K562 (cell line): ENCODE data around the gene CNTN4. TPM values are rescaled to one million over a fixed set of nuclear protein-coding genes. Genes with fewer than 3 reads are reported as not detected.

Experiments
- ATAC-seq: fragments of 200-7000 bp; cut with Tn5 transposase; 3 replicates; pipeline ENCODE4 v1.9.1; 2020; ENCODE audit warnings: moderate library complexity
- BruUV-seq: library from RNA; stranded (reverse); fragments of 400-500 nt; replicated peaks from 2 replicates; lab custom pipeline; 2021; lab: Mats Ljungman, UMichigan
- CTCF ChIA-PET: fragments of 300-600 bp; formaldehyde crosslinking; extraction: SDS; loops from one replicate; lab custom pipeline; 2021; ENCODE audit warnings: low intra/inter-chr PET ratio; lab: Yijun Ruan, JAX
- POLR2A ChIA-PET: fragments of 300-600, 350-650 bp; sonication (Branson Sonifier 250); formaldehyde crosslinking; extraction: SDS; loops from one replicate; lab custom pipeline; 2021; ENCODE audit warnings: antibody characterized with exemption, inconsistent platforms; lab: Yijun Ruan, JAX
- DNase-seq, 4 experiments: peaks; one replicate each; pipeline versions ENCODE4 v3.0.0 to v3.0.0-alpha.2; 2011 to 2018; ENCODE audit warnings: low spot score in 3 of 4, mixed read lengths in 3 of 4; ENCODE audit errors: extremely low read depth in 1 of 4
- FAIRE-seq: peaks from 2 replicates; lab custom pipeline; 2011; peaks lifted over from hg19 to GRCh38; lab: Jason Lieb, UNC
- H2AFZ ChIP-seq: 2 replicates; pipeline ENCODE4 v1.6.0; 2011; ENCODE audit warnings: low read depth, low read length, control low read depth, inconsistent platforms
- H3K27ac ChIP-seq: fragments of 200-600 bp; 3 replicates; pipeline ENCODE4 v1.8.0; 2011; ENCODE audit warnings: low read depth, mild to moderate bottlenecking, control low read depth, inconsistent platforms, low read length, moderate library complexity, mixed read lengths; ENCODE audit errors: extremely low read depth
- H3K27me3 ChIP-seq, 2 experiments: fragments of 300-600 bp in 1 of 2; 2 replicates in 1 of 2; 3 replicates in 1 of 2; pipeline versions ENCODE4 v1.6.0 to v1.8.0; 2011; ENCODE audit warnings: inconsistent platforms in 2 of 2, low read length in 2 of 2, mild to moderate bottlenecking in 1 of 2, mixed read lengths in 1 of 2, moderate library complexity in 1 of 2; ENCODE audit not compliant: control insufficient read depth in 2 of 2, insufficient read depth in 2 of 2
- H3K36me3 ChIP-seq: fragments of 300-600 bp; 3 replicates; pipeline ENCODE4 v1.8.0; 2011; ENCODE audit warnings: mild to moderate bottlenecking, low read length, inconsistent platforms; ENCODE audit not compliant: control insufficient read depth, insufficient read depth
- H3K4me1 ChIP-seq, 2 experiments: fragments of 200-600 bp in 1 of 2; replicated peaks in 1 of 2; 2 replicates in 1 of 2; 3 replicates in 1 of 2; pipeline versions ENCODE4 v1.5.1 to v1.8.0; 2011; ENCODE audit warnings: inconsistent platforms in 2 of 2, low read length in 2 of 2, mild to moderate bottlenecking in 1 of 2, mixed read lengths in 1 of 2, moderate library complexity in 1 of 2; ENCODE audit not compliant: control insufficient read depth in 2 of 2, insufficient read depth in 2 of 2
- H3K4me2 ChIP-seq: 2 replicates; pipeline ENCODE4 v1.6.1; 2011; ENCODE audit warnings: low read length, control low read depth, inconsistent platforms, mixed read lengths; ENCODE audit not compliant: insufficient read depth
- H3K4me3 ChIP-seq: fragments of 200-600 bp; sonication (generic), shearing (Covaris generic); 2 replicates; pipeline ENCODE4 v1.5.1; 2016; ENCODE audit warnings: control low read depth, inconsistent platforms
- H3K79me2 ChIP-seq: fragments of 200-600 bp; 3 replicates; pipeline ENCODE4 v1.8.0; 2011; ENCODE audit warnings: low read length, inconsistent platforms; ENCODE audit not compliant: control insufficient read depth, insufficient read depth
- H3K9ac ChIP-seq, 2 experiments: 2 replicates each; pipeline versions ENCODE4 v1.6.0 to v1.6.1; 2011; ENCODE audit warnings: low read depth in 2 of 2, low read length in 2 of 2, control low read depth in 1 of 2, inconsistent platforms in 1 of 2, mild to moderate bottlenecking in 1 of 2, mixed read lengths in 1 of 2; ENCODE audit not compliant: insufficient read depth in 1 of 2
- H3K9me1 ChIP-seq: one replicate; pipeline ENCODE4 v1.6.0; 2011; ENCODE audit warnings: inconsistent platforms, mild to moderate bottlenecking, low read length, moderate library complexity; ENCODE audit not compliant: control insufficient read depth, insufficient read depth
- H3K9me3 ChIP-seq: replicated peaks from 2 replicates; pipeline ENCODE4 v1.5.1; 2011; ENCODE audit warnings: low read depth, low read length, inconsistent platforms; ENCODE audit not compliant: control insufficient read depth, insufficient read depth
- H4K20me1 ChIP-seq: replicated peaks from 2 replicates; pipeline ENCODE4 v1.6.1; 2011; ENCODE audit warnings: low read length, inconsistent platforms, mixed read lengths; ENCODE audit not compliant: control insufficient read depth, insufficient read depth
- ARNT ChIP-seq, 2 experiments: fragments of 450-650 bp; IDR thresholded peaks; 2 replicates each; pipeline ENCODE4 v1.6.1; 2016; ENCODE audit warnings: mild to moderate bottlenecking in 1 of 2
- CBX5 ChIP-seq: IDR thresholded peaks from 2 replicates; pipeline ENCODE4 v1.6.1; 2014; ENCODE audit warnings: low read depth, borderline replicate concordance
- CHD4 ChIP-seq: fragments of 200-600 bp; sonication (generic); IDR thresholded peaks from 3 replicates; pipeline ENCODE4 v1.6.1; 2012; ENCODE audit warnings: low read depth, mild to moderate bottlenecking, mixed read lengths, low read length, inconsistent platforms; ENCODE audit not compliant: insufficient read depth, insufficient replicate concordance, poor library complexity, severe bottlenecking
- MXI1 ChIP-seq: IDR thresholded peaks from 2 replicates; pipeline ENCODE4 v1.6.1; 2011; ENCODE audit warnings: low read depth, mild to moderate bottlenecking, improper control_type of control experiment, low read length
- SAFB2 ChIP-seq: fragments of 200-400 bp; formaldehyde crosslinking; IDR thresholded peaks from 2 replicates; pipeline ENCODE4 v1.6.1; 2018; ENCODE audit warnings: borderline replicate concordance, low read length, low read depth, moderate library complexity; ENCODE audit not compliant: severe bottlenecking
- TCF3 ChIP-seq: sonication (generic); formaldehyde crosslinking; IDR thresholded peaks from 2 replicates; pipeline ENCODE4 v1.4.0; 2020; ENCODE audit warnings: mild to moderate bottlenecking, missing genetic modification reagents
- ZNF445 ChIP-seq: fragments of 250-450 bp; sonication (Bioruptor Pico); IDR thresholded peaks from 2 replicates; pipeline ENCODE4 v1.4.0; 2020; ENCODE audit warnings: low read depth, mild to moderate bottlenecking, moderate library complexity
- WGBS: fragments of 100-300 bp; shearing (Covaris generic); methylation state at CpG from one replicate; pipeline ENCODE4 v1.1.6; 2016; ENCODE audit warnings: low coverage, mixed read lengths; ENCODE audit not compliant: insufficient coverage; ENCODE audit errors: missing lambda C conversion rate; 5-methylcytosine and 5-hydroxymethylcytosine counted together
- in situ Hi-C: fragments of 300-500 bp; cut with MboI; formaldehyde crosslinking; loops from 4 replicates; pipeline ENCODE4 v1.15.0; 2018; ENCODE audit warnings: inconsistent platforms, mixed read lengths
- intact Hi-C: fragments of 100-400 bp; cut with micrococcal nuclease; formaldehyde crosslinking; loops from 2 replicates; pipeline ENCODE4 v1.14.2; 2022
- polyA plus RNA-seq, 8 experiments: library from polyadenylated mRNA; depleted of rRNA in 4 of 8; stranded (reverse) in 5 of 8; unstranded in 3 of 8; fragments of >200 nt; fragmentation: Nextera tagmentation in 2 of 8; fragmentation: Illumina TruSeq in 1 of 8; extraction: Ambion mirVana in 2 of 8; extraction: Trizol in 1 of 8; gene quantifications; 2 replicates each; pipeline versions ENCODE4 v1.2.1 to v1.2.3, GENCODE V29; 2011 to 2014; ENCODE audit warnings: inconsistent platforms in 1 of 8, missing spikeins in 1 of 8
- total RNA-seq, 7 experiments: library from RNA; depleted of rRNA in 6 of 7; stranded (reverse); fragments of >200 nt in 6 of 7; fragmentation: Illumina TruSeq in 2 of 7; extraction: Trizol in 2 of 7; gene quantifications; 2 replicates each; pipeline versions ENCODE4 v1.2.1 to v1.2.3, GENCODE V29; 2011 to 2021; ENCODE audit warnings: low replicate concordance in 1 of 7
- TF ChIP-seq, protein P1 (sequence below): IDR thresholded peaks from 3 replicates; pipeline ENCODE4 v1.6.1; 2011; ENCODE audit warnings: borderline replicate concordance, mild to moderate bottlenecking; ENCODE audit not compliant: insufficient read length, insufficient read depth
- TF ChIP-seq, protein P2 (sequence below): fragments of 450-650 bp; IDR thresholded peaks from one replicate; pipeline ENCODE4 v1.6.1; 2018; ENCODE audit warnings: mild to moderate bottlenecking, moderate library complexity; ENCODE audit not compliant: partially characterized antibody
- TF ChIP-seq, protein P3 (sequence below): conservative IDR thresholded peaks from 2 replicates; pipeline ENCODE4 v1.6.1; 2011; ENCODE audit warnings: low read depth, mild to moderate bottlenecking, low read length; ENCODE audit not compliant: control insufficient read depth

The CNTN4 gene
- total and polyA plus RNA-seq, 9 of the 15 experiments (the other 6 are each of a cell fraction or from before 2014, with no cell fraction given): not detected

DNA sequence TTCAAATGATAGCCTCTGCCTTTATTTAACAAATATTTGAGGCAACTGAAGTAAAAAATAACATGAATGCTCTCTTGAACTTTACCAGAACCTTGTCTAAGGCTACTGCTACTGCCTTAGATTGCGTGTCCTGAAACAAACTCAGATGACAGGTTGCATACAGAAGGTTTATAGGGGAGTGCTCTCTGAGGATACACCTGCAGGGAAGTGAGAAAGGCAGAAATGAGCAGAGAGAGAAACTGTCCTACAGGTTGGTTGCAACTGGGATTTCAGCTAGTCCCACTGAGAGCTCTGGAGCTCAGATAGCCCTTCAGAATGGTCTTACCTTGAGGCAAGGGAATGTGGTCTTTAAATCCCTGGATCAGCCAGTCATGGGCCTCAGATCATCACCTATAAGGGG is 846.0 kb downstream of the CNTN4 start:
- no peaks in the 10 kb centered on the region for H3K27me3 ChIP-seq
- DNase-seq: no peak
- ChIA-PET POLR2A (no interaction called here), CTCF (no interaction called here)
- no peak for FAIRE-seq
- H4K20me1 ChIP-seq: no peaks in the 10 kb centered on the region
- H3K79me2 ChIP-seq: no peaks in the 10 kb centered on the region
- in situ Hi-C loops: no loop called here
- TF ChIP-seq, protein P1, sequence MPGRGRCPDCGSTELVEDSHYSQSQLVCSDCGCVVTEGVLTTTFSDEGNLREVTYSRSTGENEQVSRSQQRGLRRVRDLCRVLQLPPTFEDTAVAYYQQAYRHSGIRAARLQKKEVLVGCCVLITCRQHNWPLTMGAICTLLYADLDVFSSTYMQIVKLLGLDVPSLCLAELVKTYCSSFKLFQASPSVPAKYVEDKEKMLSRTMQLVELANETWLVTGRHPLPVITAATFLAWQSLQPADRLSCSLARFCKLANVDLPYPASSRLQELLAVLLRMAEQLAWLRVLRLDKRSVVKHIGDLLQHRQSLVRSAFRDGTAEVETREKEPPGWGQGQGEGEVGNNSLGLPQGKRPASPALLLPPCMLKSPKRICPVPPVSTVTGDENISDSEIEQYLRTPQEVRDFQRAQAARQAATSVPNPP: no peak
- no peak for TF ChIP-seq SAFB2
- ATAC-seq: no peak
- no TSS peak for BruUV-seq
- H3K36me3 ChIP-seq: no peaks in the 10 kb centered on the region
- H2AFZ ChIP-seq: no peak overlapping the region
- H3K9me1 ChIP-seq: no peaks in the 10 kb centered on the region
- H3K4me1 ChIP-seq: no peaks in the 10 kb centered on the region
- 0% methylated on average over 1 of the region's 1 CpG for WGBS
- no peak overlapping the region for H3K4me2 ChIP-seq
- intact Hi-C loops: no loop called here
- H3K9ac ChIP-seq: no peak overlapping the region
- no peak overlapping the region for H3K4me3 ChIP-seq
- H3K27ac ChIP-seq: no peak overlapping the region
- H3K9me3 ChIP-seq: no peaks in the 10 kb centered on the region; the same call in 1 of the 2 replicates

DNA sequence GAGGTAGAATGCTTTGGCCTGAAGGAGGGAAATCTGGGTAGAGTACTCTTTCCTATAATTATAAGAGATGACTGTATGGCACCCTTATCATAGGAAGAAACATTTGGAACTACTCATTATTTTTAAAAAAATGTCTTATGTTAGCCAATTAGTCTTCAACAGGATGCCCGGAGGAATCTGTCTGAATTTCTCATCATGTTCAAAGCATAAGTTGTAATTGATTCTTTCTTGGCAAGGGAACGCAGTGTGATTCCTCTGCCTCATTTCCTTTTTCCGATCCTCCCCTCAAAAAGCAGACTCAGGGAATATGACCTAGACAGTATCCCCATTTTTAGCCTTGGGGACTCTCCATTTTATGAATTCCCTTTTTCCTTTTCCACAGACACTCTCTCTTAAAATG is 846.5 kb downstream of the CNTN4 start:
- H3K4me2 ChIP-seq: no peak overlapping the region
- ATAC-seq (no peak), DNase-seq (no peak), FAIRE-seq (no peak)
- no peaks in the 10 kb centered on the region for H3K9me1 ChIP-seq
- no peaks in the 10 kb centered on the region for H3K36me3 ChIP-seq
- BruUV-seq: no TSS peak
- no peaks in the 10 kb centered on the region for H3K27me3 ChIP-seq
- H3K9me3 ChIP-seq: no peaks in the 10 kb centered on the region; the same call in 1 of the 2 replicates
- H4K20me1 ChIP-seq: no peaks in the 10 kb centered on the region
- H3K4me3 ChIP-seq: no peak overlapping the region
- intact Hi-C loops (no loop called here), in situ Hi-C loops (no loop called here)
- H3K4me1 ChIP-seq: no peaks in the 10 kb centered on the region
- POLR2A ChIA-PET: no interaction called here
- H3K27ac ChIP-seq: no peak overlapping the region
- H3K9ac ChIP-seq: no peak overlapping the region
- CTCF ChIA-PET: no interaction called here
- no peak overlapping the region for H2AFZ ChIP-seq
- 0% methylated on average over 3 of the region's 3 CpGs for WGBS
- no peaks in the 10 kb centered on the region for H3K79me2 ChIP-seq
- TF ChIP-seq, protein P2, sequence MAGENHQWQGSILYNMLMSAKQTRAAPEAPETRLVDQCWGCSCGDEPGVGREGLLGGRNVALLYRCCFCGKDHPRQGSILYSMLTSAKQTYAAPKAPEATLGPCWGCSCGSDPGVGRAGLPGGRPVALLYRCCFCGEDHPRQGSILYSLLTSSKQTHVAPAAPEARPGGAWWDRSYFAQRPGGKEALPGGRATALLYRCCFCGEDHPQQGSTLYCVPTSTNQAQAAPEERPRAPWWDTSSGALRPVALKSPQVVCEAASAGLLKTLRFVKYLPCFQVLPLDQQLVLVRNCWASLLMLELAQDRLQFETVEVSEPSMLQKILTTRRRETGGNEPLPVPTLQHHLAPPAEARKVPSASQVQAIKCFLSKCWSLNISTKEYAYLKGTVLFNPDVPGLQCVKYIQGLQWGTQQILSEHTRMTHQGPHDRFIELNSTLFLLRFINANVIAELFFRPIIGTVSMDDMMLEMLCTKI: no peak
- TF ChIP-seq ARNT (IDR thresholded peaks at IDR 0.05) (no peak), TCF3 (no peak), CBX5 (no peak), CHD4 (no peak), ZNF445 (no peak), MXI1 (no peak)
- TF ChIP-seq, protein P3, sequence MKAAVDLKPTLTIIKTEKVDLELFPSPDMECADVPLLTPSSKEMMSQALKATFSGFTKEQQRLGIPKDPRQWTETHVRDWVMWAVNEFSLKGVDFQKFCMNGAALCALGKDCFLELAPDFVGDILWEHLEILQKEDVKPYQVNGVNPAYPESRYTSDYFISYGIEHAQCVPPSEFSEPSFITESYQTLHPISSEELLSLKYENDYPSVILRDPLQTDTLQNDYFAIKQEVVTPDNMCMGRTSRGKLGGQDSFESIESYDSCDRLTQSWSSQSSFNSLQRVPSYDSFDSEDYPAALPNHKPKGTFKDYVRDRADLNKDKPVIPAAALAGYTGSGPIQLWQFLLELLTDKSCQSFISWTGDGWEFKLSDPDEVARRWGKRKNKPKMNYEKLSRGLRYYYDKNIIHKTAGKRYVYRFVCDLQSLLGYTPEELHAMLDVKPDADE: no peak
